ENCODE measurements around the gene FOXP1.
A peak's percentile ranks its signal among the peaks of the same experiment; 100 is the strongest.
"Not testable (repeated sequence)": the region's sequence is repeated elsewhere in the genome, so short reads cannot be mapped to it uniquely, and the experiment has no call there.

FOXP1 gene

DNA sequence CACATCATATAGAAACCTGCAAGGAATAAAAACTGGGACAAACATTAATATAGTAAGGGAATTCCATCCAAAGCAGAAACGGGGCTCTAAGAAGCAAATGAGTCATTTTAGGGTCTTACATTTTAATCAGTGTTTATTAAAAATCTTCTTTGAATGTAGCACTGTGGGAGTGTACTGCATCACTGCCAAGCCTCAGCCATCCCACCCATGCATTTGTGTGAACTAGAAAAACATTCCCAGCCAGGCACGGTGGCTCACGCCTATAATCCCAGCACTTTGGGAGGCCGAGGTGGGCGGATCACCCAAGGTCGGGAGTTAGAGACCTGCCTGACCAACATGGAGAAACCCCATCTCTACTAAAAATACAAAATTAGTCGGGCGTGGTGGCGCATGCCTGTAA lies 57.1 kb downstream of the FOXP1 start:
- DNase-seq = not testable (repeated sequence)

- no peak for DNase-seq
Measured at GRCh38 chr3:71525391-71525790, 58.1 kb downstream of the FOXP1 start.

DNA sequence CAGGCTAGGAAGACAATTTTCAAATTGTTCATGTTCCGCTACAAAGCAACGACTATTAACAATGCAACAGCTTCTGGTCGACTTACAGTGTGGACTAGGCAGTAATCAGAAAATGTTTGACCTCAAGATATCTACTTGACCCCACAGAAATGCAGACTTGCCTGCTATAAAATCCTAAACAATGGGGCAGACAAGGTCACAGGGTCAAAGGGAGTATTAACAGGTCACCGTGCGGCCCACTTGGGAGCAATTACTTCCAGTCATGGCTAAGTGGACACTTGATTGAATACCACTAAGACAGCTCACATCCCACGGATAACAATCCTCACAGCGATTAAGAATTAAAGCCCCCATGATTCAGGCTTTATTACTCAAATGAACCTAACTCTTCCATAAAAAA lies 58.9 kb downstream of the FOXP1 start:
- peak in 1 of 3 experiments; percentile 19 for DNase-seq

- DNase-seq = no peak
Measured at GRCh38 chr3:71523628-71524027, 59.9 kb downstream of the FOXP1 start.

DNA sequence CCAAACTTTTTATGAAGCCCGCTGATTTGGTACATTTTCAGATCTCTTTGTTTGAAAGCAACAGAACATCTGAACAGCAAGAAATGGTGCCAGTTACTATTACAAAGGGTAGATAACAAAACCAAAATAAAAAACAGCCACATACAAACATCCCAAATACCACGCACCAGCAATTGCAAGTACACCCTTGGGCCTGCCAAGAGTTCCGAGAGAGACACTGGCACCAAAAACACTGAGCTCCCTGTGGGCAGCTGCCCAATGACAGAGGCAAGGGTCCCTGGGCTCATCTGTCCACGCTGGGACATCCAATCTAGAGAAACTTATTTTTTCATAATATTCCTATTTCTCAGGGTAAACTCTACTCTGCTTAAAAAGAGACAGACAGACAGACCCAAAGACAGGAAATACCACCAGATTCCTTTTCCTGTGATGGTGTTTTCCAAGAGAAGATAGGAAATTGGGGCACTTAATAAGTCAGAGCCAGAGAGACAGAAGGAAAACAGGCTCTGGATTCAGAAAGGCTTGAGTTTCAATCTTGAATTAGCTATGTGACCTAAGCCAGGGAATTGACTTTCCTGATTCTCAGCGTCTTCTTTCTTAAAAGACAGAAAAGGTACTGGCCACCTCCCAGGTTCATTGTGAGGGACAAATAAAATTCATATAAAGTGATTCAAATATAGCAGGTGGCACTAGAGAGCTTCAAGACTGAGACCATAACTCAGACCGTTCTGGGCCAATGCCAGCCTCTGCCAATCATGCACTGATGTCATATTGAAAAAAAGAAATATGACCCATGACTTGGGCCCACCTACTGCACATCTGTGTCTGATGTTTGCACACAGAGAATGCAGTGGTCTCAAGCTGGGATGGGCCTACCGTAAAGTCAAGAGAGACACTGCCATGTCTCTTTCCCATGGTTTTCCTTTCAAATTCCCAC lies 61.3 kb downstream of the FOXP1 start:
- DNase-seq = no peak

- no peak for DNase-seq
Measured at GRCh38 chr3:71521021-71521352, 62.5 kb downstream of the FOXP1 start.

GRCh38 chr3:71520161-71521020 lies 63.1 kb downstream of the FOXP1 start:
- no peak for DNase-seq

GRCh38 chr3:71518089-71518488 lies 65.4 kb downstream of the FOXP1 start:
- no peak for DNase-seq

DNA sequence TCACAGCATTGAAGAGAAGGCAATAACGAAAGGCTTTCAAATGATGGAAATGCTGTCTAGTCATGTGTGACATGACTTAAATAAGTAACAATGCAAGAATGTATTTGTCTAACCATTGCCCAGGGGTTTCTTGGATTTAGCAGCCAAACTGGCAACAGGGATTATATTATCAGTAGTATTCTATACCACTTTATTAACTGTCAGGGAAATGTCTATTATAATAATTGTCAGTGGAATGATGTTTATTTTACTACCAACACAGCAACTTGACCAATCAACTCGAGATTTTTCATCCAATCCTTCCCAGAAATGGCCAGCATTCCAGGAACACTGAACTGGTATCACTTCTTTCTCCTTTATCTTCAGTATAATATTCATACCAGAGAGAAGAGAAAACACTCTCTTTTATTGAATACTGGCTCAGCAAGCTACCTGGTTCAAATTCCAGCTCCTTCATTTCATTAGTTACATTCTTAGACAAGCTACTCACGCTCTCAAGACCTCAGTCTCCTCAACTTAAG lies 66.2 kb downstream of the FOXP1 start:
- DNase-seq = no peak

DNA sequence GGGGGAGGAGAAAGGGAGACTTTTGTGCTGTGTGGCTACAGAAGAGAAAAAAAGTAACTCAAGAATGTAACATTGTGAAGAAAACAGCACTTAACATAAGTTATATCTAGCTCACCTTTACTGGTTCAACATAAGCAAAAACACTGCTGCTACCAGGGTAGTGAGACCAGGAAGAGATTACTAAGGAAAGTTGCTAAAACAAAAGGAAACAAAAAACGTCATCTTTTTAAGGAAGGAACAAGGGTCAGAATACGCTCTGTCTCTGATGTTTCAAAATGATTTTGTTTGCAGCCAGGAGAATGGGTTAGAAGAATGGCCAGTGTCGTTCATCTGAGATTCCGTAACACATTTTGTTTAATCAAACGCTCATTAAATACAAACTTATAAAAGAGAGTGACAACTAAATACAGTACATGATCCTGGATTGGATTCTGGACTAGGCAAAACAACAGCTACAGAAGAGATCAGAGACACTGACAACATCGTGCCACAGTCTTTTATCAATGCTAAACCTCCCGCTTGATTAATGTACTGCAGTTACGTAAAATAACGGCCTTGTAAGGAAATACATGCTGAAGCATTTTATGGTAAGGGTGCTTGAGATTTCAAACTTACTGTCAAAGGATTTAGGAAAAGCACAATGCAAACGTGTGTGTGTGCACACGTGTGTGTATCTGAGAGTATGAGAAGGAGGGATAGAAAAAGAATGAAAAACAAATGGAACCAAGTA lies 67.7 kb downstream of the FOXP1 start:
- no peak for DNase-seq

DNA sequence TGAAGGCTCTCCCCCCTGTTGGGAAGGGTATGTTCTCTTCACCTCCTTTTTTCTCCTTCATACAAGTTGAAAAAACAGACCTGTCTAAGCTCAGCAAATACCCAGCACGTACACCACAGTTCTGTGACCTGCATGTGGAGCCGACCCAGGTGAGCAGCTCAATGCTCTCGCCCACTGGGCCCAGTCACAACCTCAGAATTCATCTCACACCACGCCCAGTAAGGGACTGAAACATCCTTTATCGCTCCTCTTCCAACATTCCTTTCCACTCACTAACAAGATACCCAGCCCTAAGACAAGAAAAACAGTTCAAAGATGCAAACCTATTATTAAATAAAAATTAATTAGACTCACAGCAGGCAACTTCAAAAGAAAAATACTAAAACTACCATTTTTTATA lies 68.9 kb downstream of the FOXP1 start:
- DNase-seq = no peak

DNA sequence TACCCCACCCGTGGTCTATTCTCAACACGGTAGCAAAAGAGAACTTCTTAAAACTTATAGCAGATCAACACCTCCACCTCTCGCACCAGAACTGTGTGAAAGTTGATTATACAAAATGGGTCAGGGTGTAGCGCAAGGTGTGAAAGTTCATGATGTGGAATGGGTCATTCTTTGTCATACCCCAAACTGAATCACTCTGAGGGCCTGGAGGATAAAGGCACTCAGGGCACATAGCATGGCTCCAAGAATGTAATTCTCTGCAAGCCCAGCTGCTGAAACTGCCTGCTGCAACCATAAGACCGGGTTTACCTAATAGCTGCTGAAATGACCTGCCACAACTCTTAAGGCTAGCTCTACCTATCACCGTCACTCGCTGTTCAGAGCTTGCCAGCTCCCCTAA lies 70.0 kb downstream of the FOXP1 start:
- no peak for DNase-seq

DNA sequence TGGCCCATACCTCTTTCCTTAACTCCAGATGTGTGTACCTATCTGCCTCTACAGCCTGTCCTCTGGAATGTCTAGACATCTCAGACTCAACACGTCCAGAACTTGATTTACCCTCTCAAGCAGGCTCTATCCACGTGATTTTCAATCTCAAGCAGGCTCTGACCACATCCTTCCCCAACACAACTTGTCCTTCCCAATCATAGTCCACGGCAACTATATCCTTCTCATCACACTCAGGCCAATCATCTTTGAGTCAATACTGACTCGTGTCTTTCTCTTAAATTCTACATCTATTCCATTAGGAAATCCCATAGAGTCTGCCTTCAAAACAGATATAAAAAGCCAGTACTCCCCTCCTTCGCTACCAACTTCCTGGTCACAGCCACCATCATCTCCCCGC lies 70.4 kb downstream of the FOXP1 start:
- no peak for DNase-seq

- no peak for DNase-seq
Measured at GRCh38 chr3:71512544-71512943, 71.0 kb downstream of the FOXP1 start.

GRCh38 chr3:71512000-71512399 lies 71.5 kb downstream of the FOXP1 start:
- DNase-seq = no peak

GRCh38 chr3:71511446-71511845 lies 72.1 kb downstream of the FOXP1 start:
- no peak for DNase-seq

GRCh38 chr3:71511037-71511436 lies 72.5 kb downstream of the FOXP1 start:
- no peak for DNase-seq

DNA sequence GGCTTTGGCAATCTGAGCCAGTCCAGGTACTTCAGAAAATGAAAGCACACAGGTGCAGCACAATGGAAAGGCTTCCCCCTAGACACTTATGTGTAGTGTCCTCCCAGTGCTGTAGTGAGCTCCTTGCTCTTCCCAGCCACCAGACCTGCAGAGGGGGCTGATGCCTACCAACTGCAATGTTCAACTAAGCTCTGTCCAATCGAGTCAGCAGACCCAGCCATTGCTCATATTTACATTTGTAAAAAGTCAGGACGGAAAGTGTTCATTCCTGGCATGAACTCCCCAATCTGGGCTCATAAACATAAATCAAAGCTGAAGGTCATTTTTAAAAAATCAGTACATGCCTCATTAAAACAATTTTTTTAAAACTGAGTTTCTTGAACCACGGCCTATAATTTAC lies 73.0 kb downstream of the FOXP1 start:
- peak in 1 of 3 experiments; percentile 68 for DNase-seq

DNA sequence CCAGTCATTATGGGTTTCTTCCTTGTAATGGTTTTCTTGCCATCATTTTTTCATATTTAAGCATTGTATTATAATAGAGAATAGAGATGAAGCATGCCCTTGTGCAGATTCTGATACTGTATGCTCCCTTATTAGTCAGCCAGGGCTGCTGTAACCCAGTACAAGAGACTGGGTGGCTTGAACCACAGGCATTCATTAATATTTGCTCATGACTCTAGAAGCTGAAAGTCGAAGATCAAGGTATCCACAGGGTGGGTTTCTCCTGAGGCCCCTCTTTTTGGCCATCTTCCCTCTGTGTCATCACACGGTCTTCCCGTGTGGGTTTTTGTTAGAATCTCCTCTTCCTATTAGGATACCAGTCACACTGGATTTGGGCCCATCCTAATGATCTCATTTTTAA lies 74.5 kb downstream of the FOXP1 start:
- peak in 1 of 3 experiments; percentile 3 for DNase-seq

DNA sequence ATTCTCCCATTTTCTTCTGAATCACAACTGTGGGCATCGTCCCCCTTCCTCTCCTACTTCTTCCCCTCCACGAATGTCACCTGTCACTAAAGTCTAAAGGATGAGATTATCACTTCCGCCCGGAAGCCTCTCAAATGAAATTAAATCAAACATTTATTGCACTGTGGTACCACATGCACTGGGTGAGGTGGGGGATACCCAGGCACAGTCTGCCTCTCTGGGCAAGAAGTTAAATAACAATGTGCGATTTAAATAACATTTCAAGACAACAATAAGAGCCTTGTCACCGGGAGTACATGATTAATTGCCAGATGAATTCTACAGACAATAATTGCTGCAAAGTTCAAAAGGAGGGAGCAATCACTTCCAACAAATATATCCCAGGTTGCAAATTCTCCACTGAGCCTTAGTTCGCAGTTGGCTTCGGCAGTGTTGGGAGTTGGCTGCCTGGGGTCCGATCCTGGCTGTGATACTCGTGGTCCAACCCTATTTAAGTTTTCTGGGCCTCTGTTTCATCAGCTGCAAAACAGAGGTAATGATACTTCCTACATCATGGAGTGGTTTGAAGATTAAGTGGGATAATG lies 77.7 kb downstream of the FOXP1 start:
- DNase-seq = peak in 2 of 3 experiments; percentile 3 to 48

GRCh38 chr3:71504250-71505036 lies 79.1 kb downstream of the FOXP1 start:
- no peak for DNase-seq
